Breast epithelium (tissue), 4 donors: ENCODE data around the gene BACH2. TPM values are rescaled to one million over a fixed set of nuclear protein-coding genes. Genes with fewer than 3 reads are reported as not detected.

ENCODE experiments used
- DNase-seq, 2 donors: peaks; one replicate each; pipeline ENCODE4 v3.0.0-alpha.2; 2019; ENCODE audit warnings: low spot score in 2 of 2
- H3K27ac ChIP-seq, 2 donors: fragments of 200-600 bp; sonication (generic) in 1 of 2; one replicate each; pipeline ENCODE4 v1.5.1; 2016 to 2019; ENCODE audit warnings: mild to moderate bottlenecking in 1 of 2
- H3K27me3 ChIP-seq, 2 donors: fragments of 200-600 bp; sonication (generic) in 1 of 2; one replicate each; pipeline versions ENCODE4 v1.5.1 to v1.6.0; 2017 to 2019; ENCODE audit warnings: control low read depth in 1 of 2, mild to moderate bottlenecking in 1 of 2
- H3K36me3 ChIP-seq: fragments of 200-600 bp; one replicate; pipeline ENCODE4 v1.5.1; 2019
- H3K4me1 ChIP-seq, 2 donors: fragments of 200-600 bp; sonication (generic); one replicate each; pipeline ENCODE4 v1.5.1; 2016 to 2019; ENCODE audit warnings: control low read depth in 1 of 2
- H3K4me3 ChIP-seq, 3 donors: fragments of 200-600 bp; sonication (generic); 1 replicate in 2 of 3; 2 replicates in 1 of 3; pipeline ENCODE4 v1.5.1; 2016 to 2019; ENCODE audit warnings: mild to moderate bottlenecking in 3 of 3, moderate library complexity in 2 of 3
- H3K9me3 ChIP-seq, 2 donors: fragments of 200-600 bp; sonication (generic) in 1 of 2; one replicate each; pipeline ENCODE4 v1.5.1; 2016 to 2019; ENCODE audit warnings: control low read depth in 1 of 2
- CTCF ChIP-seq, 3 donors: fragments of 450-650 bp; IDR thresholded peaks; one replicate each; pipeline ENCODE4 v1.5.1; 2016 to 2017; ENCODE audit warnings: antibody characterized with exemption in 3 of 3, mild to moderate bottlenecking in 3 of 3, moderate library complexity in 3 of 3
- POLR2A ChIP-seq: fragments of 450-650 bp; IDR thresholded peaks from one replicate; pipeline ENCODE4 v1.6.1; 2016; ENCODE audit warnings: antibody characterized with exemption, mild to moderate bottlenecking, moderate library complexity
- POLR2AphosphoS5 ChIP-seq, 3 donors: sonication (generic); formaldehyde crosslinking; IDR thresholded peaks; one replicate each; pipeline ENCODE4 v1.6.1; 2017; ENCODE audit warnings: antibody characterized with exemption in 3 of 3
- intact Hi-C: fragments of 100-400 bp; cut with DNase I; formaldehyde crosslinking; loops from one replicate; pipeline ENCODE4 v1.15.1; 2023; ENCODE audit warnings: low total_unique reads
- total RNA-seq, 3 donors: library from RNA; depleted of rRNA; stranded (reverse); fragments of >200 nt; gene quantifications; one replicate each; pipeline ENCODE4 v1.1.0, GENCODE V29; 2016

The BACH2 gene
- total RNA-seq, 3 donors from 2014 or later: 6.2 to 13.8 (median 7.0) TPM

- DNase-seq: no peak
- TF ChIP-seq CTCF (IDR thresholded peaks at IDR 0.05): no peak
- TF ChIP-seq POLR2A: no peak
- TF ChIP-seq POLR2AphosphoS5 (IDR thresholded peaks at IDR 0.05): no peak
- intact Hi-C loops: no loop called here
- Histone ChIP-seq H3K4me3 (no peak overlapping the region), H3K27ac (no peak overlapping the region), H3K36me3 (no peaks in the 10 kb centered on the region), H3K9me3 (no peaks in the 10 kb centered on the region), H3K4me1 (no peaks in the 10 kb centered on the region), H3K27me3 (no peaks in the 10 kb centered on the region)
Observed at GRCh38 chr6:90190752-90191395, 105.8 kb downstream of the BACH2 start.

- Histone ChIP-seq H3K36me3 (no peaks in the 10 kb centered on the region), H3K27me3 (no peaks in the 10 kb centered on the region), H3K4me3 (no peak overlapping the region), H3K4me1 (no peaks in the 10 kb centered on the region), H3K9me3 (no peaks in the 10 kb centered on the region), H3K27ac (no peak overlapping the region)
- TF ChIP-seq POLR2A (no peak), CTCF (IDR thresholded peaks at IDR 0.05) (no peak), POLR2AphosphoS5 (IDR thresholded peaks at IDR 0.05) (no peak)
- intact Hi-C loops: no loop called here
- no peak for DNase-seq
Observed at GRCh38 chr6:90190131-90190530, 106.5 kb downstream of the BACH2 start.

GRCh38 chr6:90187437-90188121 is 109.1 kb downstream of the BACH2 start:
- H3K4me3 ChIP-seq: no peak overlapping the region
- H3K9me3 ChIP-seq: no peaks in the 10 kb centered on the region
- no peaks in the 10 kb centered on the region for H3K4me1 ChIP-seq
- no peaks in the 10 kb centered on the region for H3K27me3 ChIP-seq
- intact Hi-C loops: no loop called here
- H3K36me3 ChIP-seq: no peaks in the 10 kb centered on the region
- no peak for DNase-seq
- no peak overlapping the region for H3K27ac ChIP-seq
- TF ChIP-seq CTCF (IDR thresholded peaks at IDR 0.05): no peak
- TF ChIP-seq POLR2A: no peak
- TF ChIP-seq POLR2AphosphoS5 (IDR thresholded peaks at IDR 0.05): no peak

- H3K9me3 ChIP-seq: no peaks in the 10 kb centered on the region
- H3K27ac ChIP-seq: no peak overlapping the region
- no peaks in the 10 kb centered on the region for H3K36me3 ChIP-seq
- H3K4me3 ChIP-seq: no peak overlapping the region
- intact Hi-C loops: no loop called here
- TF ChIP-seq POLR2A (no peak), CTCF (IDR thresholded peaks at IDR 0.05) (no peak), POLR2AphosphoS5 (IDR thresholded peaks at IDR 0.05) (no peak)
- DNase-seq: no peak
- no peaks in the 10 kb centered on the region for H3K4me1 ChIP-seq
- H3K27me3 ChIP-seq: no peaks in the 10 kb centered on the region
Observed at GRCh38 chr6:90186637-90187371, 109.8 kb downstream of the BACH2 start.

- H3K27me3 ChIP-seq: no peaks in the 10 kb centered on the region
- TF ChIP-seq POLR2A (no peak), POLR2AphosphoS5 (IDR thresholded peaks at IDR 0.05) (no peak), CTCF (IDR thresholded peaks at IDR 0.05) (no peak)
- intact Hi-C loops: no loop called here
- no peaks in the 10 kb centered on the region for H3K4me1 ChIP-seq
- H3K9me3 ChIP-seq: no peaks in the 10 kb centered on the region
- H3K4me3 ChIP-seq: no peak overlapping the region
- H3K27ac ChIP-seq: no peak overlapping the region
- no peaks in the 10 kb centered on the region for H3K36me3 ChIP-seq
- DNase-seq: no peak
Observed at GRCh38 chr6:90186026-90186425, 110.6 kb downstream of the BACH2 start.
